IPS DF 6.9 (cell line): Measurements from ENCODE around the gene TARS2.

Source experiments
- DNase-seq: peaks from one replicate; pipeline ENCODE4 v3.0.0-alpha.2; 2013; ENCODE audit warnings: low read depth, low spot score
- H3K27ac ChIP-seq: one replicate; pipeline ENCODE4 v1.5.1; 2013; ENCODE audit warnings: low read length, control low read depth
- H3K27me3 ChIP-seq: 2 replicates; pipeline ENCODE4 v1.6.1; 2013; ENCODE audit warnings: mild to moderate bottlenecking, low read length; ENCODE audit not compliant: control insufficient read depth, insufficient read depth
- H3K36me3 ChIP-seq: 2 replicates; pipeline ENCODE4 v1.6.1; 2013; ENCODE audit warnings: low read length; ENCODE audit not compliant: control insufficient read depth, insufficient read depth
- H3K4me1 ChIP-seq: 2 replicates; pipeline ENCODE4 v1.6.1; 2013; ENCODE audit warnings: low read length; ENCODE audit not compliant: control insufficient read depth, insufficient read depth
- H3K4me3 ChIP-seq: 2 replicates; pipeline ENCODE4 v1.5.1; 2013; ENCODE audit warnings: mild to moderate bottlenecking, low read length
- H3K9me3 ChIP-seq: 2 replicates; pipeline ENCODE4 v1.6.1; 2013; ENCODE audit warnings: low read length, inconsistent platforms; ENCODE audit not compliant: control insufficient read depth, insufficient read depth
- WGBS: extraction: QIAGEN DNeasy Blood & Tissue Kit; methylation state at CpG from one replicate; pipeline ENCODE4 v1.1.7; 2013; ENCODE audit warnings: mixed read lengths, missing lambda C conversion rate; ENCODE audit not compliant: insufficient read length, insufficient coverage; 5-methylcytosine and 5-hydroxymethylcytosine counted together

The TARS2 gene

GRCh38 chr1:150549496-150550221 is 62.4 kb downstream of the TARS2 start:
- whole genome bisulfite sequencing: no CpG with 5 or more reads among the region's 43 CpGs
- Histone ChIP-seq H3K27ac (no peak overlapping the region), H3K36me3 (no peaks in the 10 kb centered on the region), H3K27me3 (peaks cover 3% of the 10 kb centered on the region; the same call in 1 of the 2 replicates), H3K9me3 (no peaks in the 10 kb centered on the region), H3K4me3 (peak overlapping the region; percentile 53; the same call in 1 of the 2 replicates), H3K4me1 (peaks cover 8% of the 10 kb centered on the region)
- no peak for DNase-seq

- no CpG with 5 or more reads among the region's 22 CpGs for WGBS
- H3K4me3 ChIP-seq: no peak overlapping the region
These were observed 63.2 kb downstream of the TARS2 start for GRCh38 chr1:150550222-150551050.

GRCh38 chr1:150551051-150551783 is 64.0 kb downstream of the TARS2 start:
- peaks cover 8% of the 10 kb centered on the region for H3K4me1 ChIP-seq
- WGBS: no CpG with 5 or more reads among the region's 11 CpGs
- no peak for DNase-seq
- no peaks in the 10 kb centered on the region for H3K9me3 ChIP-seq
- H3K4me3 ChIP-seq: no peak overlapping the region
- peaks cover 3% of the 10 kb centered on the region; the same call in 1 of the 2 replicates for H3K27me3 ChIP-seq
- H3K27ac ChIP-seq: no peak overlapping the region
- no peaks in the 10 kb centered on the region for H3K36me3 ChIP-seq

More at GRCh38 chr1:150550222-150551050, 63.2 kb downstream of the TARS2 start:
- Histone ChIP-seq H3K27me3 (peaks cover 3% of the 10 kb centered on the region; the same call in 1 of the 2 replicates), H3K4me1 (peaks cover 8% of the 10 kb centered on the region), H3K27ac (no peak overlapping the region), H3K36me3 (no peaks in the 10 kb centered on the region), H3K9me3 (no peaks in the 10 kb centered on the region)
- no peak for DNase-seq

- H3K4me3 ChIP-seq: no peak overlapping the region
- no peaks in the 10 kb centered on the region for H3K36me3 ChIP-seq
- WGBS: no CpG with 5 or more reads among the region's 1 CpG
- no peak overlapping the region for H3K27ac ChIP-seq
- H3K27me3 ChIP-seq: peaks cover 3% of the 10 kb centered on the region; the same call in 1 of the 2 replicates
- H3K9me3 ChIP-seq: no peaks in the 10 kb centered on the region
- DNase-seq: no peak
- peaks cover 8% of the 10 kb centered on the region for H3K4me1 ChIP-seq
These were observed 64.5 kb downstream of the TARS2 start for GRCh38 chr1:150551784-150552127.

GRCh38 chr1:150552128-150552910 is 65.1 kb downstream of the TARS2 start:
- Histone ChIP-seq H3K9me3 (no peaks in the 10 kb centered on the region), H3K4me1 (peaks cover 8% of the 10 kb centered on the region), H3K27me3 (peaks cover 3% of the 10 kb centered on the region; the same call in 1 of the 2 replicates), H3K4me3 (no peak overlapping the region), H3K36me3 (no peaks in the 10 kb centered on the region), H3K27ac (no peak overlapping the region)
- no CpG with 5 or more reads among the region's 13 CpGs for whole genome bisulfite sequencing
- DNase-seq: no peak

GRCh38 chr1:150552911-150553289 is 65.7 kb downstream of the TARS2 start:
- no peak overlapping the region for H3K27ac ChIP-seq
- WGBS: no CpG with 5 or more reads among the region's 12 CpGs
- peaks cover 8% of the 10 kb centered on the region for H3K4me1 ChIP-seq
- H3K27me3 ChIP-seq: peaks cover 3% of the 10 kb centered on the region; the same call in 1 of the 2 replicates
- no peak overlapping the region for H3K4me3 ChIP-seq
- no peak for DNase-seq
- no peaks in the 10 kb centered on the region for H3K36me3 ChIP-seq
- no peaks in the 10 kb centered on the region for H3K9me3 ChIP-seq

GRCh38 chr1:150553392-150554085 is 66.3 kb downstream of the TARS2 start:
- Histone ChIP-seq H3K9me3 (no peaks in the 10 kb centered on the region), H3K27me3 (peaks cover 1% of the 10 kb centered on the region; the same call in 1 of the 2 replicates), H3K36me3 (no peaks in the 10 kb centered on the region), H3K4me3 (no peak overlapping the region), H3K27ac (no peak overlapping the region), H3K4me1 (peaks cover 8% of the 10 kb centered on the region)
- no peak for DNase-seq
- WGBS: no CpG with 5 or more reads among the region's 23 CpGs

GRCh38 chr1:150554086-150554452 is 66.8 kb downstream of the TARS2 start:
- Histone ChIP-seq H3K27me3 (no peaks in the 10 kb centered on the region), H3K27ac (no peak overlapping the region), H3K4me3 (no peak overlapping the region), H3K4me1 (peaks cover 8% of the 10 kb centered on the region), H3K36me3 (no peaks in the 10 kb centered on the region), H3K9me3 (no peaks in the 10 kb centered on the region)
- no CpG with 5 or more reads among the region's 8 CpGs for WGBS
- DNase-seq: no peak

GRCh38 chr1:150555198-150555970 is 68.2 kb downstream of the TARS2 start:
- no peaks in the 10 kb centered on the region for H3K27me3 ChIP-seq
- H3K36me3 ChIP-seq: no peaks in the 10 kb centered on the region
- H3K27ac ChIP-seq: no peak overlapping the region
- peaks cover 10% of the 10 kb centered on the region for H3K4me1 ChIP-seq
- no peak for DNase-seq
- H3K4me3 ChIP-seq: no peak overlapping the region
- no CpG with 5 or more reads among the region's 19 CpGs for WGBS
- H3K9me3 ChIP-seq: no peaks in the 10 kb centered on the region
